K562 (cell line): Measurements from ENCODE around the gene ZNF831. TPM values are rescaled to one million over a fixed set of nuclear protein-coding genes. Genes with fewer than 3 reads are reported as not detected.

Source experiments
- ATAC-seq: fragments of 200-7000 bp; cut with Tn5 transposase; 3 replicates; pipeline ENCODE4 v1.9.1; 2020; ENCODE audit warnings: moderate library complexity
- BruUV-seq: library from RNA; stranded (reverse); fragments of 400-500 nt; replicated peaks from 2 replicates; lab custom pipeline; 2021; lab: Mats Ljungman, UMichigan
- CTCF ChIA-PET: fragments of 300-600 bp; formaldehyde crosslinking; extraction: SDS; loops from one replicate; lab custom pipeline; 2021; ENCODE audit warnings: low intra/inter-chr PET ratio; lab: Yijun Ruan, JAX
- POLR2A ChIA-PET: fragments of 300-600, 350-650 bp; sonication (Branson Sonifier 250); formaldehyde crosslinking; extraction: SDS; loops from one replicate; lab custom pipeline; 2021; ENCODE audit warnings: antibody characterized with exemption, inconsistent platforms; lab: Yijun Ruan, JAX
- DNase-seq, 4 experiments: peaks; one replicate each; pipeline versions ENCODE4 v3.0.0 to v3.0.0-alpha.2; 2011 to 2018; ENCODE audit warnings: low spot score in 3 of 4, mixed read lengths in 3 of 4; ENCODE audit errors: extremely low read depth in 1 of 4
- FAIRE-seq: peaks from 2 replicates; lab custom pipeline; 2011; peaks lifted over from hg19 to GRCh38; lab: Jason Lieb, UNC
- H2AFZ ChIP-seq: 2 replicates; pipeline ENCODE4 v1.6.0; 2011; ENCODE audit warnings: low read depth, low read length, control low read depth, inconsistent platforms
- H3K27ac ChIP-seq: fragments of 200-600 bp; 3 replicates; pipeline ENCODE4 v1.8.0; 2011; ENCODE audit warnings: low read depth, mild to moderate bottlenecking, control low read depth, inconsistent platforms, low read length, moderate library complexity, mixed read lengths; ENCODE audit errors: extremely low read depth
- H3K27me3 ChIP-seq, 2 experiments: fragments of 300-600 bp in 1 of 2; 2 replicates in 1 of 2; 3 replicates in 1 of 2; pipeline versions ENCODE4 v1.6.0 to v1.8.0; 2011; ENCODE audit warnings: inconsistent platforms in 2 of 2, low read length in 2 of 2, mild to moderate bottlenecking in 1 of 2, mixed read lengths in 1 of 2, moderate library complexity in 1 of 2; ENCODE audit not compliant: control insufficient read depth in 2 of 2, insufficient read depth in 2 of 2
- H3K36me3 ChIP-seq: fragments of 300-600 bp; 3 replicates; pipeline ENCODE4 v1.8.0; 2011; ENCODE audit warnings: mild to moderate bottlenecking, low read length, inconsistent platforms; ENCODE audit not compliant: control insufficient read depth, insufficient read depth
- H3K4me1 ChIP-seq, 2 experiments: fragments of 200-600 bp in 1 of 2; replicated peaks in 1 of 2; 2 replicates in 1 of 2; 3 replicates in 1 of 2; pipeline versions ENCODE4 v1.5.1 to v1.8.0; 2011; ENCODE audit warnings: inconsistent platforms in 2 of 2, low read length in 2 of 2, mild to moderate bottlenecking in 1 of 2, mixed read lengths in 1 of 2, moderate library complexity in 1 of 2; ENCODE audit not compliant: control insufficient read depth in 2 of 2, insufficient read depth in 2 of 2
- H3K4me2 ChIP-seq: 2 replicates; pipeline ENCODE4 v1.6.1; 2011; ENCODE audit warnings: low read length, control low read depth, inconsistent platforms, mixed read lengths; ENCODE audit not compliant: insufficient read depth
- H3K4me3 ChIP-seq: fragments of 200-600 bp; sonication (generic), shearing (Covaris generic); 2 replicates; pipeline ENCODE4 v1.5.1; 2016; ENCODE audit warnings: control low read depth, inconsistent platforms
- H3K79me2 ChIP-seq: fragments of 200-600 bp; 3 replicates; pipeline ENCODE4 v1.8.0; 2011; ENCODE audit warnings: low read length, inconsistent platforms; ENCODE audit not compliant: control insufficient read depth, insufficient read depth
- H3K9ac ChIP-seq, 2 experiments: 2 replicates each; pipeline versions ENCODE4 v1.6.0 to v1.6.1; 2011; ENCODE audit warnings: low read depth in 2 of 2, low read length in 2 of 2, control low read depth in 1 of 2, inconsistent platforms in 1 of 2, mild to moderate bottlenecking in 1 of 2, mixed read lengths in 1 of 2; ENCODE audit not compliant: insufficient read depth in 1 of 2
- H3K9me1 ChIP-seq: one replicate; pipeline ENCODE4 v1.6.0; 2011; ENCODE audit warnings: inconsistent platforms, mild to moderate bottlenecking, low read length, moderate library complexity; ENCODE audit not compliant: control insufficient read depth, insufficient read depth
- H3K9me3 ChIP-seq: replicated peaks from 2 replicates; pipeline ENCODE4 v1.5.1; 2011; ENCODE audit warnings: low read depth, low read length, inconsistent platforms; ENCODE audit not compliant: control insufficient read depth, insufficient read depth
- H4K20me1 ChIP-seq: replicated peaks from 2 replicates; pipeline ENCODE4 v1.6.1; 2011; ENCODE audit warnings: low read length, inconsistent platforms, mixed read lengths; ENCODE audit not compliant: control insufficient read depth, insufficient read depth
- HOMEZ ChIP-seq: fragments of 250-450 bp; sonication (Bioruptor Pico); IDR thresholded peaks from 2 replicates; pipeline ENCODE4 v1.4.0; 2020; ENCODE audit warnings: mild to moderate bottlenecking, moderate library complexity
- ILF3 ChIP-seq: fragments of 450-650 bp; IDR thresholded peaks from 2 replicates; pipeline ENCODE4 v1.6.1; 2018; ENCODE audit warnings: antibody characterized with exemption, mild to moderate bottlenecking, moderate library complexity, borderline replicate concordance
- NFXL1 ChIP-seq: fragments of 450-650 bp; formaldehyde crosslinking; IDR thresholded peaks from 2 replicates; pipeline ENCODE4 v1.4.0; 2021; ENCODE audit warnings: mild to moderate bottlenecking
- PHTF2 ChIP-seq: fragments of 250-450 bp; sonication (Bioruptor Pico); IDR thresholded peaks from 2 replicates; pipeline ENCODE4 v1.5.0; 2021; ENCODE audit warnings: mild to moderate bottlenecking
- SREBF2 ChIP-seq: sonication (generic); formaldehyde crosslinking; IDR thresholded peaks from 2 replicates; pipeline ENCODE4 v1.4.0; 2020; ENCODE audit warnings: mild to moderate bottlenecking, missing genetic modification reagents
- WHSC1 ChIP-seq: IDR thresholded peaks from one replicate; pipeline ENCODE4 v1.6.1; 2012; ENCODE audit warnings: low read length, control low read depth, inconsistent platforms
- XRCC4 ChIP-seq: IDR thresholded peaks from one replicate; pipeline ENCODE4 v1.6.1; 2011; ENCODE audit not compliant: insufficient read depth, insufficient read length; ENCODE audit errors: extremely low read depth
- ZNF12 ChIP-seq: sonication (generic); formaldehyde crosslinking; IDR thresholded peaks from 2 replicates; pipeline ENCODE4 v1.4.0; 2020; ENCODE audit warnings: mild to moderate bottlenecking, missing genetic modification reagents
- ZNF197 ChIP-seq: fragments of 200-800 bp; sonication (Bioruptor generic); IDR thresholded peaks from 2 replicates; pipeline ENCODE4 v1.6.1; 2016; ENCODE audit warnings: low read depth, missing genetic modification characterization, missing compliant biosample characterization
- WGBS: fragments of 100-300 bp; shearing (Covaris generic); methylation state at CpG from one replicate; pipeline ENCODE4 v1.1.6; 2016; ENCODE audit warnings: low coverage, mixed read lengths; ENCODE audit not compliant: insufficient coverage; ENCODE audit errors: missing lambda C conversion rate; 5-methylcytosine and 5-hydroxymethylcytosine counted together
- in situ Hi-C: fragments of 300-500 bp; cut with MboI; formaldehyde crosslinking; loops from 4 replicates; pipeline ENCODE4 v1.15.0; 2018; ENCODE audit warnings: inconsistent platforms, mixed read lengths
- intact Hi-C: fragments of 100-400 bp; cut with micrococcal nuclease; formaldehyde crosslinking; loops from 2 replicates; pipeline ENCODE4 v1.14.2; 2022
- polyA plus RNA-seq, 8 experiments: library from polyadenylated mRNA; depleted of rRNA in 4 of 8; stranded (reverse) in 5 of 8; unstranded in 3 of 8; fragments of >200 nt; fragmentation: Nextera tagmentation in 2 of 8; fragmentation: Illumina TruSeq in 1 of 8; extraction: Ambion mirVana in 2 of 8; extraction: Trizol in 1 of 8; gene quantifications; 2 replicates each; pipeline versions ENCODE4 v1.2.1 to v1.2.3, GENCODE V29; 2011 to 2014; ENCODE audit warnings: inconsistent platforms in 1 of 8, missing spikeins in 1 of 8
- total RNA-seq, 7 experiments: library from RNA; depleted of rRNA in 6 of 7; stranded (reverse); fragments of >200 nt in 6 of 7; fragmentation: Illumina TruSeq in 2 of 7; extraction: Trizol in 2 of 7; gene quantifications; 2 replicates each; pipeline versions ENCODE4 v1.2.1 to v1.2.3, GENCODE V29; 2011 to 2021; ENCODE audit warnings: low replicate concordance in 1 of 7

ZNF831 gene
- total and polyA plus RNA-seq, 9 of the 15 experiments (the other 6 are each of a cell fraction or from before 2014, with no cell fraction given) = not detected

GRCh38 chr20:59221049-59221706 is 57.6 kb downstream of the ZNF831 start:
- H3K4me2 ChIP-seq = no peak overlapping the region
- POLR2A ChIA-PET = interaction anchor here (0.6 kb wide), 1 partner anchor 79 kb away, joined by 4 read pairs; no protein-coding TSS in a partner anchor
- ATAC-seq = no peak

More at GRCh38 chr20:59221049-59221706, 57.6 kb downstream of the ZNF831 start:
- Histone ChIP-seq H3K27ac (no peak overlapping the region), H3K9ac (no peak overlapping the region), H4K20me1 (peaks cover 5% of the 10 kb centered on the region; the same call in 1 of the 2 replicates), H3K27me3 (peaks cover 29 to 40% of the 10 kb centered on the region in 2 experiments)
- FAIRE-seq = no peak
- no peak for TF ChIP-seq ILF3
- no peak for TF ChIP-seq PHTF2 (CRISPR knock-in tag)
- no peak for TF ChIP-seq HOMEZ (CRISPR knock-in tag)
- no peak for TF ChIP-seq XRCC4
- TF ChIP-seq SREBF2 (CRISPR knock-in tag) = no peak
- no peak for TF ChIP-seq WHSC1
- TF ChIP-seq ZNF12 (CRISPR knock-in tag) = no peak
- no peak for TF ChIP-seq ZNF197 (CRISPR knock-in tag)
- no peak for TF ChIP-seq NFXL1
- TF ChIP-seq, all 486 proteins: peak for 0
- Histone ChIP-seq H3K9me3 (no peaks in the 10 kb centered on the region), H3K79me2 (no peaks in the 10 kb centered on the region), H3K4me3 (no peak overlapping the region), H2AFZ (no peak overlapping the region), H3K4me1 (peaks cover 0 to 9% of the 10 kb centered on the region in 2 experiments; a peak in 2 of 5 replicates), H3K9me1 (no peaks in the 10 kb centered on the region), H3K36me3 (no peaks in the 10 kb centered on the region)
- WGBS = 0% methylated on average over 9 of the region's 9 CpGs
- CTCF ChIA-PET = interaction anchor here (0.7 to 5.1 kb wide), 3 partner anchors 19 to 1011 kb away, joined by 3 to 59 read pairs (median 3); no protein-coding TSS in a partner anchor
- in situ Hi-C loops = loop anchor here (10.0 kb wide), 1 partner anchor 246 kb away; no protein-coding TSS in a partner anchor
- no TSS peak for BruUV-seq
- intact Hi-C loops = loop anchor here (5.0 kb wide), 1 partner anchor 186 kb away; no protein-coding TSS in a partner anchor
- DNase-seq = no peak
